H1 (cell line): ENCODE data around the gene ATP1B3. TPM values are rescaled to one million over a fixed set of nuclear protein-coding genes. Genes with fewer than 3 reads are reported as not detected.

ENCODE experiments used
- CTCF ChIA-PET: fragments of 300-600 bp; sonication (Branson Sonifier 250); formaldehyde crosslinking; loops from one replicate; lab custom pipeline; 2021; ENCODE audit not compliant: partially characterized antibody; lab: Charles Lee
- POLR2A ChIA-PET: fragments of 300-600 bp; sonication (Branson Sonifier 250); formaldehyde crosslinking; loops from one replicate; lab custom pipeline; 2021; ENCODE audit warnings: inconsistent platforms; ENCODE audit not compliant: partially characterized antibody; lab: Charles Lee
- DNase-seq, 2 experiments: peaks; one replicate each; pipeline versions ENCODE4 v3.0.0 to v3.0.0-alpha.2; 2010 to 2022; ENCODE audit warnings: low spot score in 2 of 2, low read depth in 1 of 2, mixed read lengths in 1 of 2
- FAIRE-seq: peaks from 2 replicates; lab custom pipeline; 2011; peaks lifted over from hg19 to GRCh38; lab: Jason Lieb, UNC
- H2AFZ ChIP-seq: 2 replicates; pipeline ENCODE4 v1.8.1; 2012; ENCODE audit warnings: low read length, inconsistent platforms
- H2AK5ac ChIP-seq: 2 replicates; pipeline ENCODE4 v1.6.1; 2013; ENCODE audit warnings: low read depth, low read length
- H2BK120ac ChIP-seq: replicated peaks from 2 replicates; pipeline ENCODE3; 2013; ENCODE audit warnings: low read depth, low read length, inconsistent platforms
- H2BK12ac ChIP-seq: 2 replicates; pipeline ENCODE4 v1.6.1; 2013; ENCODE audit warnings: low read depth, low read length
- H2BK15ac ChIP-seq: 2 replicates; pipeline ENCODE4 v1.6.1; 2013; ENCODE audit warnings: low read length
- H2BK20ac ChIP-seq: 2 replicates; pipeline ENCODE4 v1.6.1; 2013; ENCODE audit warnings: low read length
- H2BK5ac ChIP-seq: 2 replicates; pipeline ENCODE4 v1.6.1; 2013; ENCODE audit warnings: low read depth, low read length
- H3K14ac ChIP-seq: 2 replicates; pipeline ENCODE4 v1.6.1; 2013; ENCODE audit warnings: inconsistent platforms; ENCODE audit not compliant: insufficient read length
- H3K18ac ChIP-seq: 2 replicates; pipeline ENCODE4 v1.6.1; 2013; ENCODE audit warnings: low read length; ENCODE audit errors: extremely low read depth
- H3K23ac ChIP-seq: 2 replicates; pipeline ENCODE4 v1.6.1; 2013; ENCODE audit warnings: inconsistent platforms; ENCODE audit not compliant: insufficient read length
- H3K23me2 ChIP-seq: 2 replicates; pipeline ENCODE4 v1.6.1; 2013; ENCODE audit warnings: low read depth, low read length
- H3K27ac ChIP-seq: 2 replicates; pipeline ENCODE4 v1.6.1; 2011; ENCODE audit warnings: low read depth, low read length, inconsistent platforms
- H3K27me3 ChIP-seq, 4 experiments: replicated peaks in 1 of 4; 1 replicate in 1 of 4; 2 replicates in 3 of 4; pipeline versions ENCODE4 v1.6.1 to v1.8.1; 2011 to 2013; ENCODE audit warnings: low read length in 3 of 4, mild to moderate bottlenecking in 3 of 4, inconsistent platforms in 2 of 4, mixed read lengths in 2 of 4, moderate library complexity in 1 of 4; ENCODE audit not compliant: control insufficient read depth in 3 of 4, insufficient read depth in 3 of 4; ENCODE audit errors: extremely low read depth in 1 of 4
- H3K36me3 ChIP-seq, 4 experiments: 2 replicates each; pipeline versions ENCODE4 v1.6.1 to v1.8.1; 2011 to 2013; ENCODE audit warnings: mild to moderate bottlenecking in 4 of 4, low read length in 3 of 4, moderate library complexity in 2 of 4, control low read depth in 1 of 4, inconsistent platforms in 1 of 4; ENCODE audit not compliant: insufficient read depth in 4 of 4, control insufficient read depth in 2 of 4
- H3K4ac ChIP-seq: replicated peaks from 2 replicates; pipeline ENCODE3; 2013; ENCODE audit warnings: low read length, low read depth, mixed read lengths, inconsistent platforms; ENCODE audit not compliant: insufficient read length
- H3K4me1 ChIP-seq, 4 experiments: replicated peaks in 1 of 4; 1 replicate in 1 of 4; 2 replicates in 3 of 4; pipeline versions ENCODE4 v1.6.1 to v1.8.1; 2011 to 2013; ENCODE audit warnings: low read length in 3 of 4, inconsistent platforms in 2 of 4, mixed read lengths in 1 of 4; ENCODE audit not compliant: insufficient read depth in 4 of 4, control insufficient read depth in 3 of 4
- H3K4me2 ChIP-seq, 2 experiments: 2 replicates each; pipeline versions ENCODE4 v1.6.1 to v1.8.1; 2011 to 2013; ENCODE audit warnings: low read depth in 2 of 2, low read length in 2 of 2, control low read depth in 1 of 2, inconsistent platforms in 1 of 2, mild to moderate bottlenecking in 1 of 2; ENCODE audit not compliant: insufficient read depth in 1 of 2
- H3K4me3 ChIP-seq, 4 experiments: fragments of 200-600, 300-600 bp in 1 of 4; sonication (generic), shearing (Covaris generic), sonication (Bioruptor Twin) in 1 of 4; 2 replicates each; pipeline versions ENCODE4 v1.5.1 to v1.8.1; 2011 to 2016; ENCODE audit warnings: low read length in 4 of 4, low read depth in 3 of 4, control low read depth in 2 of 4, inconsistent platforms in 2 of 4, mild to moderate bottlenecking in 2 of 4, mixed read lengths in 1 of 4, moderate library complexity in 1 of 4; ENCODE audit not compliant: insufficient read depth in 2 of 4; ENCODE audit errors: extremely low read depth in 1 of 4
- H3K56ac ChIP-seq: replicated peaks from 2 replicates; pipeline ENCODE3; 2013; ENCODE audit warnings: low read depth, mild to moderate bottlenecking, mixed read lengths, low read length, inconsistent platforms; ENCODE audit not compliant: insufficient read length
- H3K79me1 ChIP-seq: 2 replicates; pipeline ENCODE4 v1.6.1; 2013; ENCODE audit warnings: low read depth, low read length, control low read depth
- H3K79me2 ChIP-seq, 2 experiments: 2 replicates each; pipeline versions ENCODE4 v1.6.1 to v1.8.1; 2012 to 2013; ENCODE audit warnings: low read length in 2 of 2, mild to moderate bottlenecking in 2 of 2, inconsistent platforms in 1 of 2; ENCODE audit not compliant: insufficient read depth in 2 of 2, control insufficient read depth in 1 of 2
- H3K9ac ChIP-seq, 4 experiments: replicated peaks in 1 of 4; 1 replicate in 1 of 4; 2 replicates in 3 of 4; pipeline versions ENCODE4 v1.6.1 to v1.8.1; 2011 to 2013; ENCODE audit warnings: low read depth in 3 of 4, low read length in 3 of 4, control low read depth in 2 of 4, mild to moderate bottlenecking in 2 of 4, moderate library complexity in 2 of 4, inconsistent platforms in 1 of 4; ENCODE audit errors: extremely low read depth in 1 of 4
- H3K9me3 ChIP-seq, 2 experiments: 2 replicates each; pipeline versions ENCODE4 v1.6.1 to v1.8.1; 2012 to 2013; ENCODE audit warnings: mild to moderate bottlenecking in 2 of 2, moderate library complexity in 2 of 2, control low read depth in 1 of 2, inconsistent platforms in 1 of 2, low read depth in 1 of 2, low read length in 1 of 2, mixed read lengths in 1 of 2; ENCODE audit not compliant: insufficient read depth in 2 of 2
- H4K20me1 ChIP-seq, 2 experiments: replicated peaks in 1 of 2; 2 replicates each; pipeline versions ENCODE3 to v1.8.1; 2011 to 2013; ENCODE audit warnings: inconsistent platforms in 2 of 2, low read length in 2 of 2, mild to moderate bottlenecking in 1 of 2; ENCODE audit not compliant: insufficient read depth in 2 of 2, control insufficient read depth in 1 of 2
- H4K5ac ChIP-seq: 2 replicates; pipeline ENCODE4 v1.6.1; 2013; ENCODE audit warnings: low read length, low read depth, mixed read lengths, inconsistent platforms; ENCODE audit not compliant: insufficient read length
- H4K8ac ChIP-seq: 2 replicates; pipeline ENCODE4 v1.8.0; 2013; ENCODE audit warnings: mild to moderate bottlenecking, moderate library complexity, low read length, inconsistent platforms; ENCODE audit not compliant: insufficient read depth; ENCODE audit errors: extremely low read depth
- H4K91ac ChIP-seq: replicated peaks from 2 replicates; pipeline ENCODE3; 2013; ENCODE audit warnings: low read length, mixed read lengths, inconsistent platforms; ENCODE audit not compliant: insufficient read length
- BCL11A ChIP-seq, 2 experiments: IDR thresholded peaks; one replicate each; pipeline ENCODE4 v1.6.1; 2011; ENCODE audit warnings: low read depth in 2 of 2, low read length in 2 of 2, mild to moderate bottlenecking in 2 of 2
- GTF2F1 ChIP-seq: IDR thresholded peaks from 2 replicates; pipeline ENCODE4 v1.6.1; 2012; ENCODE audit warnings: low read depth, low read length, improper control_type of control experiment, borderline replicate concordance
- MAX ChIP-seq: IDR thresholded peaks from 2 replicates; pipeline ENCODE4 v1.6.1; 2012; ENCODE audit warnings: inconsistent platforms
- NANOG ChIP-seq: IDR thresholded peaks from 2 replicates; pipeline ENCODE4 v1.6.1; 2011; ENCODE audit warnings: low read length, low read depth, mild to moderate bottlenecking, inconsistent platforms; ENCODE audit not compliant: insufficient read depth, poor library complexity, severe bottlenecking
- NRF1 ChIP-seq: IDR thresholded peaks from 2 replicates; pipeline ENCODE4 v1.6.1; 2011; ENCODE audit warnings: mild to moderate bottlenecking, low read depth, low read length, improper control_type of control experiment
- RBBP5 ChIP-seq: IDR thresholded peaks from 2 replicates; pipeline ENCODE4 v1.7.1; 2012; ENCODE audit warnings: low read depth, mild to moderate bottlenecking, inconsistent platforms, low read length, moderate library complexity, borderline replicate concordance
- RFX5 ChIP-seq: IDR thresholded peaks from 2 replicates; pipeline ENCODE4 v1.6.1; 2011; ENCODE audit warnings: low read depth, low read length, improper control_type of control experiment, borderline replicate concordance
- SIN3A ChIP-seq, 2 experiments: IDR thresholded peaks in 1 of 2; conservative IDR thresholded peaks in 1 of 2; 2 replicates each; pipeline ENCODE4 v1.6.1; 2011 to 2012; ENCODE audit warnings: low read length in 2 of 2, improper control_type of control experiment in 1 of 2, low read depth in 1 of 2, mild to moderate bottlenecking in 1 of 2
- SP2 ChIP-seq: IDR thresholded peaks from 2 replicates; pipeline ENCODE4 v1.6.1; 2012; ENCODE audit warnings: mild to moderate bottlenecking, low read length, inconsistent platforms
- SRF ChIP-seq: IDR thresholded peaks from 2 replicates; pipeline ENCODE4 v1.6.1; 2011; ENCODE audit warnings: mild to moderate bottlenecking, low read depth, low read length, moderate library complexity
- TAF7 ChIP-seq: optimal IDR thresholded peaks from 2 replicates; pipeline ENCODE3; 2011; ENCODE audit warnings: low read depth, mild to moderate bottlenecking, inconsistent platforms, low read length, moderate library complexity, borderline replicate concordance
- TCF12 ChIP-seq: IDR thresholded peaks from 2 replicates; pipeline ENCODE4 v1.6.1; 2011; ENCODE audit warnings: low read depth, mild to moderate bottlenecking, low read length
- WGBS, 2 experiments: shearing (Covaris generic) in 1 of 2; methylation state at CpG; one replicate each; pipeline versions ENCODE4 v1.1.6 to v1.1.7; 2013 to 2015; ENCODE audit warnings: low lambda C conversion rate in 2 of 2, mixed read lengths in 2 of 2, inconsistent platforms in 1 of 2, low coverage in 1 of 2, missing lambda C conversion rate in 1 of 2; ENCODE audit not compliant: insufficient replicate concordance in 2 of 2, insufficient coverage in 1 of 2, insufficient read length in 1 of 2; ENCODE audit errors: extremely low coverage in 1 of 2, missing lambda C conversion rate in 1 of 2; 5-methylcytosine and 5-hydroxymethylcytosine counted together
- polyA plus RNA-seq, 7 experiments: library from polyadenylated mRNA; depleted of rRNA in 3 of 7; stranded (reverse) in 5 of 7; unstranded in 2 of 7; fragments of >200 nt in 5 of 7; fragments of 200-250 nt in 2 of 7; gene quantifications; 1 replicate in 5 of 7; 2 replicates in 1 of 7; 4 replicates in 1 of 7; pipeline versions ENCODE4 v1.2.1 to v1.2.3, GENCODE V29; 2011 to 2013; ENCODE audit warnings: missing spikeins in 2 of 7, mixed read lengths in 2 of 7
- total RNA-seq: library from RNA; stranded (reverse); fragmentation: NEBNext Ultra II Directional; extraction: Animal tissue kit (Norgen Biotek cat#: 25700); gene quantifications from 2 replicates; pipeline ENCODE4 v1.2.1, GENCODE V29; 2021

Gene ATP1B3
- total and polyA plus RNA-seq, 2 of the 8 experiments (the other 6 are each of a cell fraction or from before 2014, with no cell fraction given) = 233 to 342 TPM

GRCh38 chr3:141864281-141864970 lies 12.0 kb upstream of the ATP1B3 start:
- 80% methylated on average over 4 of the region's 4 CpGs; no CpG with 5 or more reads in 1 of the 2 experiments for WGBS, 2 experiments
- H3K27me3 ChIP-seq = no peaks in the 10 kb centered on the region
- H3K9ac ChIP-seq = no peak overlapping the region
- no peaks in the 10 kb centered on the region for H3K79me2 ChIP-seq
- no peaks in the 10 kb centered on the region for H4K20me1 ChIP-seq
- no peak overlapping the region for H3K27ac ChIP-seq
- DNase-seq = no peak
- no peak overlapping the region for H2BK5ac ChIP-seq
- H3K23me2 ChIP-seq = no peaks in the 10 kb centered on the region
- TF ChIP-seq RBBP5 (no peak), SIN3A (conservative IDR thresholded peaks at IDR 0.05 in 1 of 2, IDR thresholded peaks at IDR 0.05 in 1 of 2; ENCODE audit: low read depth in 1 of 2, low read length in 2 of 2) (no peak), SRF (no peak), NANOG (no peak), BCL11A (IDR thresholded peaks at IDR 0.05; ENCODE audit: low read depth in 2 of 2, low read length in 2 of 2) (no peak), RFX5 (no peak), SP2 (no peak), GTF2F1 (no peak), TCF12 (no peak), MAX (no peak), NRF1 (no peak), TAF7 (no peak)
- H2BK20ac ChIP-seq = no peak overlapping the region
- no peak overlapping the region for H2BK15ac ChIP-seq
- no peak overlapping the region for H4K5ac ChIP-seq
- H3K4me1 ChIP-seq = no peaks in the 10 kb centered on the region
- H2BK12ac ChIP-seq = no peak overlapping the region
- H3K4ac ChIP-seq = no peak overlapping the region
- no peak overlapping the region for H2AK5ac ChIP-seq
- no peak overlapping the region for H3K4me2 ChIP-seq
- FAIRE-seq = no peak
- H4K91ac ChIP-seq = no peak overlapping the region
- no peaks in the 10 kb centered on the region for H3K36me3 ChIP-seq
- H2AFZ ChIP-seq = no peak overlapping the region
- H3K14ac ChIP-seq = no peak overlapping the region
- no peak overlapping the region for H2BK120ac ChIP-seq
- no peak overlapping the region for H3K56ac ChIP-seq
- ChIA-PET POLR2A (interaction anchor here (1.2 kb wide), 1 partner anchor 11 kb away, joined by 5 read pairs; no protein-coding TSS in a partner anchor), CTCF (interaction anchor here (0.8 to 2.2 kb wide), 2 partner anchors 11 to 219 kb away, joined by 3 to 5 read pairs; no protein-coding TSS in a partner anchor)
- no peaks in the 10 kb centered on the region for H3K79me1 ChIP-seq
- no peak overlapping the region for H3K18ac ChIP-seq
- H4K8ac ChIP-seq = no peak overlapping the region
- H3K23ac ChIP-seq = no peak overlapping the region
- H3K4me3 ChIP-seq = no peak overlapping the region
- no peaks in the 10 kb centered on the region for H3K9me3 ChIP-seq
